Stimulated activated CD4-positive, alpha-beta T cell treated with anti-CD3 and anti-CD28 coated beads, TNF-alpha, amount 100 ng/mL, for 4 hours (primary cell): ENCODE data around the gene PTPRD.

Experiments
- DNase-seq, 3 experiments: peaks; one replicate each; pipeline ENCODE4 v3.0.0-alpha.2; 2020; ENCODE audit warnings: low read depth in 3 of 3

PTPRD gene

DNA sequence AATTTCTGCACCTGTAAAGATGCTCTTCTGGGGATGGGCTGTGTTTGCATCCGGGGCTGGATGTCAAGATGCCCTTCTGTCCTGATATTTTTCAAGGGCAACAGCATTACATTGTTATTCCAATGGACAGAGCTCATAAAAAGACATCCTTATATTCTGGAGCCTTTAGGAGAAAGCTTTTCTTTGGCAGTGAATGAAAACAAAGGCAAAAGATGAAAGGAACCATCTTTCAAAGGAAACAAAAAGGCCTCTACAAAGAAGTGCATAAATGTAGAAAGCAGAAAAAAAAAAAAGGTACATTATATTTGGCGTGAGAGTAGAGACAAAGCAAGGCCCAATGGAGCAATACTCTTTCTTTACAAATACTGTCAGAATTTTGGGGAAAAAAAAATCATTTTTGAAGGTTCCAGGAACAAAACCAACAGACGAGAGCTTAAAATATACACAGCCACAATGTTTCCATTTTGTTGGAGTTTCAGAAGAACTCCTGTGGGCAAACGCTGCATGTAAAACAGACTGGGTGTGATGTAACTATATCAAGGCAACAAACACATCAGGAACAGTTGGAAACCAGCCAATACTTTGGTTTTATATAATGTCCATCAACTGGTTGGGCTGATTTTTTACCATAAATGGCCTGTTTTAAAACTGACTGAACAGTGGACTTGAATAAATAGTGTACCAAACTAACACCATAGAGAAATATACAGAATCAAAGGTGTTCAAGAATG lies 1927.7 kb downstream of the PTPRD start:
- DNase-seq, result no peak

DNA sequence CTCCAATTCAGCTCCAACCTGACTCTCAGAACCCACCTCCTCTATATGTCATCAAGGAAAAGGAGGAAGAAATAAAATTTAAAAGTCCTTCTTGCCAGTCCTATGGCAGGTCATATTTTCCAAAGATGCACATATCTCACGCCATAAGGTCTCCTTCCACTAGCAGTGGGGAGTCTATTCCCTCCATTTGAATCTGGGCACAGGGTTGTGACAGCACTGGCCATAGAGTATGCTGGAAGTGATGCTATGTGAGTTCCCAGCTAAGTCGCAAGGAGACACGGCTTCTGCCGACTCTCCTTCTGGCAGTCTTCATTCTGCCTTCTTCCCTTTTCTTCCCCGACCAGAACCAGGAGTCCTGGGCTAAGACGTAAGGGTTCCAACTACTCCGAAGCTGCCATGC lies 1929.3 kb downstream of the PTPRD start:
- no peak for DNase-seq

DNA sequence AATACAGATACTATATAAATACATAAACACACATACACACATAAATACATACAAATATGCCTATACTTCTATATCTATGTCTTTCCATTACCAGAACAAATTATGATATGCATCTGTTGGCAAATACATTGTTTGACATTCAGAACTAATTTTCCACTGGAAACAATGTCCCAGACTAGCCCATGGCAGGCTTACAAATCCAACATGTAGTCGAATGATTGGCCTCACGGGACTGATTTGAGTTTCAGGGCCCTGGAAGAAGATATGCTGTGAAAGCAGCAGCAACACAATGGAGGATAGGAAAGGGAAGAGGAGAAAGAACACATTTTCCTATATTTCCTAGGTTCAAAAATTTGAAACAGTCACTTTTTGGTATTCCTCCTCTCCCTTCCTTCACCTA lies 1932.1 kb downstream of the PTPRD start:
- DNase-seq, result no peak

- DNase-seq, result no peak
Observed at GRCh38 chr9:8680157-8680556, 1932.6 kb downstream of the PTPRD start.

DNA sequence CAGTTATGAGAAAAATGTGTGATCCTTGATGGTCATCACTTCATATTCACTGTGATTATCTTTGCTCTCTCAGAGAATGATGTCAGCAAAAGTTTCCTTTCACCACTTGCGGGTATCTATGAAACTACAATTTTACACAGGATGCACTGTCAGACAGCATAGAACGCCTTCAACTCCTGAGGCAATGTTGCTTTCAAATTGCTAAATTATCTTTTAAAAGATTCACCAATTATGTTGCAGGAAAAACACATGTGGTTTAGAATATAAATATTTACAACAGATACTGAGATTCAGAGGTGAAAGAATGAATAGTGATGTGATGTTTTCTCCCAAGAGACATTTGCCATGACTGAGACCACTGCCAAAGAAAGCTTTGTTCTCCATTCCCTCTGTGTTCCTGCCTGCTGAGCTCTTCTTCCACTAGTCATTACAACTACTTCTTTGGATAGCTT lies 1933.4 kb downstream of the PTPRD start:
- no peak for DNase-seq

DNA sequence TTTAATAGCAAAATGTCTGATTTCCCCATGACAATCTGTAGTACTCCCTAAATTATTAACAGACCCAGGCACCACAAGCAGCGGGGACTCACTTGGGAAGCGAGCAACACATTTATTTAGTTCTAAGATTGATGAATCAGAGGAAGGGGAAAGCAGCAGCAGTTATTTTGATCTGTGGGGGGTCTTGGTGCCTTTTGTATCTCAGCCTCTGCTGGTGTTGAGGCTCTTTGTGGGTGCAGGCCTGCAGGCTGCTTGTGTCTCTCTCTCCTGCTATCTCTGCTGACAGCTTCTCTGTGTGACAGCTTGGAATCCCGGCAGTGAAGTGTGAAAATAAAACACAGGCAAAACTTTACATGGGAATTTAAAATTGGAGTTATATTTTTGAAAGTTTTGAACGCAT lies 1935.1 kb downstream of the PTPRD start:
- DNase-seq, result no peak

DNA sequence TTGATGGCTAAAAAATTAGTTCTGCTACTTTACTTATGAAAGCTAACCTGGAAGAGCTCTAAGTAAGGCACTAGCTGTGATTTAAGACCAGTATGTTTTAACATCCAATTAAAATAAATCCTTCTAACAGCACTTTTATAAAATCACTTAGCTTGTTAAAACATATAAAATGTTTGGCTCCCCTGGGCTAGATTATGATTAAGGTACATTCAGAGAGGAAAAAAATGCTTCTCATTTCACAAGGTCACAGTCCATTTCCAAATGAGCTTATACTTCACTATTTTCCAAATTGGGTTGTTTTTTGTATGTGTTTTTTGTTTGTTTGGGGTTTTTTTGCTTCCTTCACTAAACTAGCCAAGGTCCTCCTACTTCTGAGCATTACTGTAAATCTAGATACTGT lies 1938.3 kb downstream of the PTPRD start:
- no peak for DNase-seq

GRCh38 chr9:8673830-8674229 lies 1939.0 kb downstream of the PTPRD start:
- DNase-seq, result no peak

DNA sequence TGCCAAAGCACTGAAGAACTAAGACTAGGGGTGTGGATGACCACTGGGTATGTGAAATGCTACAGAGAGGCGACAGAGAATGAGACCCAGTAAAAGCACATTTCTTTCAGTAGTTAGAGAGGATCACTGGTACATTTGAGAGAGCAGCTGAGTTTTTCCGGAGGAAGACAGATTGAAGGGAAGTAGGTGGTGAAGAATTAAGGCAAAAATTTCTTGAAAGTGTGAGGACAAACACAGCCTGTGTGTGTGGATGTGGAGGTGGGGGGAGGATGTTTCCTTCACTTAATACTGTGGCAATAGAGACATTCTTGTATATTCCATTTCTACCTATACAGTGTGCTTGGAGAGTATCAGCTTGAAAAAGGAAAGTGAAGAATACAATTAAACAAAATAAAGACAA lies 1942.1 kb downstream of the PTPRD start:
- no peak for DNase-seq

GRCh38 chr9:8668751-8669150 lies 1944.1 kb downstream of the PTPRD start:
- DNase-seq, result no peak

- DNase-seq, result no peak
Observed at GRCh38 chr9:8668231-8668630, 1944.6 kb downstream of the PTPRD start.

GRCh38 chr9:8666060-8666459 lies 1946.7 kb downstream of the PTPRD start:
- DNase-seq, result no peak

DNA sequence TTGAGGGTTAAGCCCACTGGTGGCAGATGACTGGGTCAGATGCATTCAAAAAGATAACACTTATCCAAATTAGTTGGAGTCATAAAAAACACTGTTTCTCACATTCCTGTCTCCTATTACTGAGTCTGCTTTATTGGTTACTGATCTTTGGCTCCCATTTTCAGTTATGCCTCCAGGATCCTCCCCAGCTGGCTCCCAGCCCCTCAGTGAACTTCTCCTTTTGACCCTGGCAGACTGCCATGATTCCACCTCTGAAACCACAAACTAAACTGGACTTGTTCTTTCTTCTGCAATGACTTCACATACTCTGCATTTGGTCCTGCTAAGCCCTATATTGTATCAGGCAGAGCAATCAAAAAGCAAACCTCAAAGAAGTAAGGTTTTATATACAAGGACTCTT lies 1952.4 kb downstream of the PTPRD start:
- no peak for DNase-seq

- no peak for DNase-seq
Observed at GRCh38 chr9:8659108-8659507, 1953.7 kb downstream of the PTPRD start.

- no peak for DNase-seq
Observed at GRCh38 chr9:8655071-8655470, 1957.7 kb downstream of the PTPRD start.

DNA sequence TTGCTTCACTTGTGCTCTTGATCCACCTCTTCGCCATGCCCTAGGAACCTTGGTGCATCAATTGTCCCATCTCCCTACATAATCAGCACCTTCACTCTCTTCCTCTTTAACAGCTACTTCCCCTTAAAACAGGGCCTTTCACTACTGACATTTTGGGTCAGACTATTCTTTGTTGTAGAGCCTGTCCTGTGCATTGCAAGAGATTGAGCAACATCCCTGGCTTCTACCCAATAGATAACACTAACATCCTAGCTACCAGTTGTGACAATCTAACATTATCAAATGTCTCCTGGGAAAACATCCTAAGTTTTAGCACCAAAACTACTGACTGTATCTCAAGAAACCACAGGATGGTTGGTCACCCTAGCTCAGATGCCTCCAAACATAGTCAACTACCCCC lies 1958.9 kb downstream of the PTPRD start:
- DNase-seq, result no peak

DNA sequence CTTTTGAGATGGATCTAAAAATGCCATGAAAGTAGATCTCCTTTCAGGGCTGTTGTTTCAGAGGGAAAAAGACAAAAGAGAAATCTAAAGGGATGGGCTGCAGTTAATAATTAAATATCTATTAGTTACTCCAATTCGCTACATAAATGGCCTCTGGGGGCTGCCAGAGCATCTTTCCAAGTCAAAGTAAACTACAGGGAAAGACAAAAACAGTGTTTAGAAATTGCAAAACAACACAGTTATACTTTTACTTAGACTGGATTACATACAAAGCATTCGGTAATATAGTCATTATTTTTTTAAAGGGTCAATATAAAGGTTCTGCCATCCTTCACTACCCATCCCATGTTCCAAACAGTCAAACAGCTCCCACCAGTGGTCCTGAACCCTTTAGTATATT lies 1959.7 kb downstream of the PTPRD start:
- no peak for DNase-seq

- no peak for DNase-seq
Observed at GRCh38 chr9:8652255-8652654, 1960.5 kb downstream of the PTPRD start.

DNA sequence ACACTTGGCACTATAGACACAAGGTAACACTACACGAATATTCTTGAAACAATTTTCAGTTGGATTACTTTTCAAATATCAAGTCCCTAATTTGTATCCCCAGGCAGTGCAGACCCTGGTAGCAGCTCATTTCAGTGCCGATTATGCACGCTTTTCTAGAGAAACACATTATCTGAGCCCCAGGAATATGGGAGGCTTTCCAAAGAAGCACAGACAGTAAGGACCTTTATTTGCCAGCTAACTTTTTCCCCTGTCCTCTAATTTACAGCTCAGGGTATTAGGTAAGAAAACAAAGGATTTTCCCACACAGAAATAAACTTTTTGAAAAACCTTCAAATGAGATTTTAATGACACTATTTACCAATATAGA lies 1961.0 kb downstream of the PTPRD start:
- no peak for DNase-seq

DNA sequence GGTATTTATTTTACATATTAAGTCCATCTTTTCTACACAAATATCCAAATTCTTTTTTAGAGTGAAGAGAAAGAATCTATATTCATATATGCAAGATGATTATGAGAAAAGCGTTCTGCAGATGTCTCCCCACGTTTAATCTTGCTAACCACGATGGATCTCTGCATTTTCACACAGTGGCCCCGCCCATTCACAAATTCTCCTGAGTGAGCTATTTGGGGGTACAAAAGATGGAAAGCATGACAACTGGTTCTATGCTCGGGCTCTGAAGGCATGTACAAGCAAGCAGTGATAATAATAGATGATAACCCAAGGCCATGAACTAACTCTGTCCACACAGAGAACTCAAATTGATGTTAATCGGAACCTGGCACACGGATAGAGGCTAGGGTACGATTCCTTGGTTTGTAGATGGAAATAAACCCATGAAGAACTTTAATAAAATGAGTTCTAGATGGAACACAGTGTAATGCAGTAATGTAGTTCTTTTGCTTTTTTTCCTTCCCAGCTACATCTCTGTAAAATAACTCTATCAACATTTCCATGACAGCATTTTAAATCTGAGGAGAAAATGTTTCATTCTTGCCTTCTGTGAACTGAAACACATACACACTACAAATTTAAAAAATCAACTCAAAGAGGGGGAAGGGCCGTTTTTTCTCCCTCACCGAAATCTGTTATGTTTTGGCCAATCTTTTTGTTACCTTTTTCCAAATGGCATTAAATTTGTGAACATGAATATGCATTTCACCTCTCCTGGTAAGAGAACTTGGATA lies 1961.5 kb downstream of the PTPRD start:
- no peak for DNase-seq

DNA sequence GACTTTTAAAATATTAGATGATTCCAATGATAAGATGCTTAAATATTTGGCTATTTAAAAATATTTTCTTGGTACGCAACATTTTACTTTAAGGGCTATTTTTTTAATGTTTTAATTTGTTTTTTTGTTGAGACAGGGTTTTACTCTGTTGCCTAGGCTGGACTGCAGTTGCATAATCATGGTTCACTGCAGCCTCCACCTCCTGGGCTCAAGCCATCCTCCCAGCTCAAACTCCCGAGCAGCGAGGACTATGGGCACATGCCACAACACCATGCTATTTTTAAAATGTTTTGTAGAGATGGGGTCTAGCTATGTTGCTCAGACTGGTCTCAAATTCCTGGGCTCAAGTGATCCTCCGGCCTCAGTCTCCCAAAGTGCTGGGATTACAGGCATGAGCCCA lies 1963.0 kb downstream of the PTPRD start:
- DNase-seq, result no peak

GRCh38 chr9:8649160-8649559 lies 1963.6 kb downstream of the PTPRD start:
- no peak for DNase-seq

GRCh38 chr9:8648271-8648845 lies 1964.4 kb downstream of the PTPRD start:
- no peak for DNase-seq
